OCI-LY3 (cell line): Measurements from ENCODE around the gene CNOT6L.

Experiments
- H2AFZ ChIP-seq: fragments of 200-600, 300-600 bp; shearing (Covaris generic); 2 replicates; pipeline ENCODE4 v1.6.0; 2014; ENCODE audit warnings: antibody characterized with exemption, low read depth, low read length
- H3K27ac ChIP-seq: fragments of 200-600, 300-600 bp; sonication (generic); 2 replicates; pipeline ENCODE4 v1.5.1; 2014; ENCODE audit warnings: mild to moderate bottlenecking, low read length, moderate library complexity, mixed read lengths
- H3K27me3 ChIP-seq: fragments of 200-600, 300-600 bp; sonication (generic); 2 replicates; pipeline ENCODE4 v1.6.1; 2014; ENCODE audit warnings: low read depth, low read length, mixed read lengths
- H3K36me3 ChIP-seq: fragments of 200-600, 300-600 bp; sonication (generic); replicated peaks from 2 replicates; pipeline ENCODE3; 2014; ENCODE audit warnings: low read depth, low read length, mixed read lengths
- H3K4me1 ChIP-seq: fragments of 300-600, 200-600 bp; sonication (generic); 2 replicates; pipeline ENCODE4 v1.6.1; 2014; ENCODE audit warnings: low read length, mixed read lengths
- H3K4me2 ChIP-seq: fragments of 200-600, 300-600 bp; sonication (generic); 2 replicates; pipeline ENCODE4 v1.6.1; 2014; ENCODE audit warnings: low read length, mixed read lengths
- H3K4me3 ChIP-seq: fragments of 300-600, 200-600 bp; sonication (generic); 2 replicates; pipeline ENCODE4 v1.5.1; 2014; ENCODE audit warnings: antibody characterized with exemption, mild to moderate bottlenecking, low read length, moderate library complexity
- H3K79me2 ChIP-seq: fragments of 300-600, 200-600 bp; shearing (Covaris generic); 2 replicates; pipeline ENCODE4 v1.6.1; 2014; ENCODE audit warnings: mild to moderate bottlenecking, low read length, mixed read lengths
- H3K9ac ChIP-seq: fragments of 300-600, 200-600 bp; shearing (Covaris generic); 2 replicates; pipeline ENCODE4 v1.6.0; 2014; ENCODE audit warnings: mild to moderate bottlenecking, low read length, moderate library complexity
- H3K9me3 ChIP-seq: fragments of 200-600, 300-600 bp; shearing (Covaris generic); 2 replicates; pipeline ENCODE4 v1.6.1; 2014; ENCODE audit warnings: low read length, mixed read lengths; ENCODE audit not compliant: insufficient read depth
- H4K20me1 ChIP-seq: fragments of 200-600, 300-600 bp; sonication (generic); 2 replicates; pipeline ENCODE4 v1.6.1; 2016; ENCODE audit warnings: low read length, mixed read lengths; ENCODE audit not compliant: insufficient read depth
- CTCF ChIP-seq: fragments of 200-600, 300-600 bp; sonication (generic); IDR thresholded peaks from 2 replicates; pipeline ENCODE4 v1.5.1; 2014; ENCODE audit warnings: antibody characterized with exemption, low read length, low read depth
- EZH2phosphoT487 ChIP-seq: fragments of 200-600 bp; shearing (Covaris generic); IDR thresholded peaks from 2 replicates; pipeline ENCODE4 v1.6.1; 2018; ENCODE audit warnings: antibody characterized with exemption, mixed run types, low read depth

CNOT6L gene

GRCh38 chr4:77715414-77716290 lies 103.5 kb downstream of the CNOT6L start:
- peaks cover 11% of the 10 kb centered on the region for H3K36me3 ChIP-seq
- no peak overlapping the region for H3K4me3 ChIP-seq
- no peak for TF ChIP-seq CTCF
- TF ChIP-seq EZH2phosphoT487 = no peak
- no peaks in the 10 kb centered on the region for H3K9me3 ChIP-seq
- no peak overlapping the region for H2AFZ ChIP-seq
- H3K27ac ChIP-seq = no peak overlapping the region
- H3K79me2 ChIP-seq = no peaks in the 10 kb centered on the region
- no peaks in the 10 kb centered on the region for H3K27me3 ChIP-seq
- no peak overlapping the region for H3K4me2 ChIP-seq
- H4K20me1 ChIP-seq = no peaks in the 10 kb centered on the region
- no peak overlapping the region for H3K9ac ChIP-seq
- H3K4me1 ChIP-seq = peaks cover 10% of the 10 kb centered on the region

- Histone ChIP-seq H3K9me3 (no peaks in the 10 kb centered on the region), H3K9ac (no peak overlapping the region), H3K4me1 (peaks cover 10% of the 10 kb centered on the region), H3K4me2 (no peak overlapping the region), H3K79me2 (no peaks in the 10 kb centered on the region), H3K27ac (no peak overlapping the region), H2AFZ (no peak overlapping the region), H3K27me3 (no peaks in the 10 kb centered on the region), H3K36me3 (peaks cover 11% of the 10 kb centered on the region), H4K20me1 (no peaks in the 10 kb centered on the region), H3K4me3 (no peak overlapping the region)
- TF ChIP-seq EZH2phosphoT487 = no peak
- TF ChIP-seq CTCF = no peak
Observed at GRCh38 chr4:77714514-77714913, 104.7 kb downstream of the CNOT6L start.

GRCh38 chr4:77713884-77714283 lies 105.3 kb downstream of the CNOT6L start:
- H4K20me1 ChIP-seq = no peaks in the 10 kb centered on the region
- no peak overlapping the region for H3K27ac ChIP-seq
- H3K9me3 ChIP-seq = no peaks in the 10 kb centered on the region
- no peak overlapping the region for H2AFZ ChIP-seq
- H3K4me1 ChIP-seq = peaks cover 10% of the 10 kb centered on the region
- H3K27me3 ChIP-seq = no peaks in the 10 kb centered on the region
- no peaks in the 10 kb centered on the region for H3K79me2 ChIP-seq
- no peak overlapping the region for H3K4me2 ChIP-seq
- no peak for TF ChIP-seq EZH2phosphoT487
- TF ChIP-seq CTCF = no peak
- H3K4me3 ChIP-seq = no peak overlapping the region
- H3K36me3 ChIP-seq = peaks cover 11% of the 10 kb centered on the region
- no peak overlapping the region for H3K9ac ChIP-seq

- Histone ChIP-seq H3K36me3 (peaks cover 11% of the 10 kb centered on the region), H3K9ac (no peak overlapping the region), H2AFZ (no peak overlapping the region), H3K4me1 (peaks cover 10% of the 10 kb centered on the region), H3K9me3 (no peaks in the 10 kb centered on the region), H3K4me2 (no peak overlapping the region), H3K79me2 (no peaks in the 10 kb centered on the region), H3K27me3 (no peaks in the 10 kb centered on the region), H3K4me3 (no peak overlapping the region), H3K27ac (no peak overlapping the region), H4K20me1 (no peaks in the 10 kb centered on the region)
- TF ChIP-seq CTCF = no peak
- no peak for TF ChIP-seq EZH2phosphoT487
Observed at GRCh38 chr4:77712675-77713074, 106.5 kb downstream of the CNOT6L start.
